T47D (cell line): ENCODE measurements around the gene LTA4H.

Source experiments
- DNase-seq, 2 experiments: peaks; one replicate each; pipeline versions ENCODE4 v3.0.0 to v3.0.0-alpha.2; 2011 to 2012; ENCODE audit warnings: low read depth in 1 of 2, low spot score in 1 of 2
- JUND ChIP-seq: IDR thresholded peaks from 2 replicates; pipeline ENCODE4 v1.6.1; 2012; ENCODE audit warnings: low read depth
- in situ Hi-C: cut with HindIII; loops from 2 replicates; pipeline ENCODE4 v1.10.0; 2016; ENCODE audit warnings: low sequenced_read_pairs, low pct_unique_long_range_greater_than_20kb

Gene LTA4H

DNA sequence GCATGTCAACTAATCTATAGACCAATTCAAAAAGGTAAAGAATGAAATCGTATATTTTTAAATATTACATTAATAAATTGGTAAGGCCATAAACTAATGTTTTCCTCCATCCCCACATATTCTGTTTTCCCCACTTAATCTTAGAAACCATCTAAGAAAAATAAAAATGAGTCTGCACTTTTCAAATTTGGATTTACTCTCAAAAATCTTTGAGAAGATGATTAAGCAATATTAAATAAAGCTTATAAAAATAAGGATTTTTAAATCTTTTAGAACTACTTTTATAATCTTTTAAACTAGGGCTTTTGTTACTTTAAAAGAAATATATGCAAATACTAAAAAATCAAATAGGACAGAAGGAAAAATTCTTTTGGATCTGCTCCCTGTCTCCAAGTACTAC, 28.7 kb downstream of the LTA4H start:
- no peak for DNase-seq
- TF ChIP-seq JUND = no peak
- in situ Hi-C loops = no loop called here

DNA sequence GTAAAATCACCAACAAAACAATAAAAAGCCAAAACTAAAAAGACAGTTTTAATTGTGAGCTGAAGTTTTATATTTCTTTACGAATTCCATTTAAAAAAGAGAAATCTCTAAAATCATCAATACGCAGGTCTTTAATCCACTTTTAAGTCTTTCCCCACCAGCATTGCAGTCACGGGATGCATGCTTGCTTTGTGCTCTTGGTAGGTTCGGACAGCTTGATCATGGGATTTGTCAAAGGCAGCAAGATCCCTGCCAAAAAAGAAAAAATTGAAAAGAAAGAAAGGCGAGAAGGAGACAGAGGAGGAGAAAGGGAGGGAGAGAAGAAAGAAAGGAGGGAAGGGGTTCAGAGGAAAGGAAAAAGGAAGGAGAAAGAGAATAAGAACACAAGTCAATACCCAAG, 34.5 kb downstream of the LTA4H start:
- DNase-seq = no peak
- in situ Hi-C loops = no loop called here
- no peak for TF ChIP-seq JUND

DNA sequence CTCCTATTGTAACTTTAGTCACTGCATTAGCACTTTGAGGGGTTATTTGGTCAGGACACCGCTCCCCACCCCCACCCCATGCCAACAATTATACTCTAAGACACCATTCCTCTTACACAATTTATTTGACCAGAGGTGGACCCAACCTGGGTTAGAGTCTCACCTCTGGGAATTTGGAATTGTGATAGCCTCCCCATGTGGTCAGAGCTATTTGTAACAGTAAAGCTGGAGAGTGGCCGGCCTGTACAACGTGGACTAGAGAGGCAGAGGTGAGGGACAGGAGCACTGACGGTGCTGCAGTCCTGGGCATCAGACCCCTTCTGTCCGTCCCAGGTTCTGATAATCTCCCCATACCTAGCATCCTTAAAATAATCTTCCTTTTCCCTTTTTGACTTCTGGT, 35.9 kb downstream of the LTA4H start:
- TF ChIP-seq JUND = no peak
- DNase-seq = no peak
- in situ Hi-C loops = no loop called here

DNA sequence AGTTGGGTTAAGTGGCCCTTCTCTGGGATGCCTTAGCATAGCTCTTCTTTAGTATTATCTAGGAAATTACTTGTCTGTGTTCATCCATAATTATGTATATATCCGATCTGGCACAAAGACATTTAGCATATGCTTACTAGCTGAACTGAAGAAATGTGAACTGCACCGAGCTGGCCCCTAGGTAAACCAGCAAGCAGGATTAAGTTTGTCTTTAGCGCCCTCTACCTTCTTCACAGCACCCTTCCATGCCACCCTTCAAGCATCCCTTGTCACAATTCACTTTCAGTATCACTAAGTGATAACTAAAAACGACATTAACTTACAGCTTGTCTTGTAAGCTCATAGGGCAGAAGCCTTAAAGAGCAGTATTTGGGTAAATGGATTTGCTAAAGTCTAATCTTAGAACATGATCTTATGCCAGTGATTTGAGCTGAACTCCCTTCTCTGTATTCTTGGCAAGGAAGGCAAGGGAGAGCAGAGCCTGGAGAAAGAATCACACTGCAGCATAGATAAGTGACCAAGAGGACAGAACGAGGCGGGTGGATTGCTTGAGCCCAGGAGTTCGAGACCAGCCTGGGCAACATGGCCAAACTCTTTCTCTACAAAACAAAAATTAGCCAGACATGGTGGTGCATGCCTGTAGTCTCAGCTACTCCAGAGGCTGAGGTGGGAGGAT, 36.6 kb downstream of the LTA4H start:
- peak; percentile 67 to 81 for DNase-seq
- no peak for TF ChIP-seq JUND
- in situ Hi-C loops = no loop called here

DNA sequence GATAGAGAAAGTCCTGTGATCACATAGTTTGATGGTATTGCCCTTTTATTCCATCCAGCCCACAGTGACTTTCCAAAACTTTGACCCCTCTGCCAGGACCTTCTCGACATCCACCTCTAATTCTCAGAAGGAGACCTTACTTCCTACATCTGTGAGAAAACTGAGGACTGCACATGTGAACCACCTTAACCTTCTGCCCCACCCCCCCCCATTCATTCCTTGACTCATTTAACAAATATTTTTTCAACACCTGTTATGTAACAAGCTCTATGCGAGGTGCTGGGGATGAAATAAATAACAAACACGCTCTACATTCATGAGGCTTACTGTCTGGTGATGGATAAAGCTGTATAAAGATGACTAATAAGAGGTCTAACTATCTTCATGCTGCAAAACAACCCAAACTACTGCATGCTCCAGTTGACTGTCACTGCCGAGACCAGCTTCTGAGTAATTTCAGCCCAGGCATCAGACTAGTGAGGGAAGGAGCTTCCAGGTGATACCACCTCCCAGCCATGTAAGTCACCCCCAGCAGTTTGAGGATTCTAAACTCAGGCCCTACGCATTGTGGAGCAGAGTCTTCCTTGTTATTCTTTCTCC, 37.4 kb downstream of the LTA4H start:
- no peak for DNase-seq
- in situ Hi-C loops = no loop called here
- TF ChIP-seq JUND = no peak

DNA sequence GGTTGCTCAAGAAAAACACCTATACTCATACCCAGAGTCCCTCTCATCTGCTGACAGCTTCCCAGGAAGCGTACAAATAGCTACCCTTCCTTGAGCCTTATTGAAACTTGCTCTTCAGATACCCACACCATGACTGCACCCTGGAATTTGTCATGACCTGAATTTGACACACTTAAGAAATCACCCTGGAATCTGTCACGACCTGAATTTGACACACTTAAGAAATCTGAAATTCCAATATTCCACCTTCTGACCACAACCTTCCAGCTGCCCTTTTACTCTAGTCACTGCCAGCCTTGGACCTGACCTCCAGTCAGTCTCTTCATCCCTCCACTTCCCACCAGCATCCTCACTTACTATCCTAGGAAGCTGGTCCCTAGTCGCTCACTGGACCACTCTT, 38.1 kb downstream of the LTA4H start:
- no peak for DNase-seq
- in situ Hi-C loops = no loop called here

DNA sequence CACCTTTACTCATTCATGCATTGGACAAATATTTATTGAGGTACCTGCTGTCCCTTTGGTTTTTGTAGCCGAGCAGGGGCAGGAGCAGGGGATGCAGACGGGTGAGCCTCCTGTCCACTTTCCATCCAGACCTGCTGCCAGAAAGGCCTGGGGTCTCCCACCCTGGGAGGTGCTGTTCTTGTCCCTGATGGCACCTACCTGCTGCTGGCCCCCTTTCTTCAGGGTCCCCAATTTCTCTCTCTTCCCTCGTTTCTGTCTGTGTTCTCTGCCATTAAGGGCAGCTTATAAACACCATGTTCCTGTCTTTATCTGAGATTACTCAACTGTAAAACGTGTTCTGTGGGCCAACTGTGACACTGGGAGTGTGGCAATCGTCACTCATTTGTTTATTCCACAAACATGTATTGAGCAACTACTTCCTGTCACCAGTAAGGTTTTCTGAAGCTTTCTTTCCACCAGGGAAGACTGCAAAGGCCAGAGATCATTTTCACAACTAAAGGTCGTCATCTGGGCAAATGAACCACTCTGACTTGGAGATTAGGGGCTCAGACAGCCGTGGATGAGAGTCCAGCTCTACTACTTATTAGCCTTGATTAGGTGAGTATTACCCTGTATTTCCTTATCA, 39.2 kb downstream of the LTA4H start, which contains the start of gene HAL:
Gene HAL, minus strand, starts transcription at position 311 of the 625 bp plus-strand sequence. CDS start 434 bp downstream, outside the sequence.
- in situ Hi-C loops = no loop called here
- peak in 1 of 2 experiments; percentile 68 for DNase-seq
- no peak for TF ChIP-seq JUND

More for the DNA sequence above, 38.1 kb downstream of the LTA4H start:
- no peak for TF ChIP-seq JUND

DNA sequence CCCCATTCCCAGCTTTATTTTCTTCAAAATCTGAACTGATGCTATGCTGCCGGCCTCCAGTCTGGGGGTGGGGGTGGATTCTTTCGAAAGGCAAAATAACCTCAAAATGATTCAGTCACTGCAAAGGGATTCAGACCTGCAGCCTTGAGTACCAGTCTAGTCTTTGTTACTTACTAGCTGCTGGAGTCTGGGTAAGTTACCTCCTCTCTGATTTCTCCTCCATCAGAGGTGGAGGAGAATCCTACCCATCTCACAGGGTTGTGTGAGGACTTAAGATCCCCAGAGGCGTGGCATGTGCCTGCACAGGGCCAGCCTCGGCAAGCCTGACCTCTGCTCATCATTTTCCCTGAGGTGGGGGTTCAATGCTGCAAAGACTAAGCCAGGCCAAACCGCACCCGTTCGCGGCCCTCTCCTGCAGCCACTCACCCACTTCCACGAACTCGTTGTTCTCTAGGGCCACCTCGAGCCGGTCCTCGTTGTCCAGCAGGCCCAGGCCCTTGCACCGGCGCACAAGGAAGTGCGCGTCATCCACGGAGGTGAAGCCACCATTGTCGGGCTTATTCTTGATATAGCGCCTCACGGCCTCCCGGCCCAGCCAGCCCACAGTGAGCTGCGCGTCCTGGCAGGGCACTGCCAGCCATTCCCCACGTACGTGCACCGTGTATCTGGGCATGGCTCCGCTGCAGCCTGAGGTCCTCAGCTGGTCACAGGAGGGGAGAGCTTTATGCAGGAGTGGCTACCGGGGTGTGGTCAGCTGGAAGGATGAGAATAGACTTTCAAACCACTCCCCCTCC, 40.0 kb downstream of the LTA4H start:
- no peak for DNase-seq
- TF ChIP-seq JUND = no peak
- in situ Hi-C loops = no loop called here

DNA sequence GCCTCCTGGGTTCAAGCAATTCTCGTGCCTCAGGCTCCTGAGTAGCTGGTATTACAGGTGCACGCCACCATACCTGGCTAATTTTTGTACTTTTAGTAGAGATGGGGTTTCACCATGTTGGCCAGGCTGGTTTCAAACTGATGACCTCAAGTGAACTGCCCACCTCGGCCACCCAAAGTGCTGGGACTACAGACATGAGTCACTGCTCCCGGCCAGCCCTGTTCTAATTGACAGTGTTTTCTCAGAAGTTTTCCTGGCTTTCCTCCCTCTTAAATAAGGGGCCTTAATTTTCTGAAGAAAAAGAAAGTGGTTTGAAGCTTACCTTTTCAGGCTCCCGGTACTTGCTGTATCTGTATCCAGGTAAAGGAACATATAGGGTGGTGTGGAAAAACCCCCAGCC, 40.9 kb downstream of the LTA4H start:
- in situ Hi-C loops = no loop called here
- no peak for TF ChIP-seq JUND
- no peak for DNase-seq

DNA sequence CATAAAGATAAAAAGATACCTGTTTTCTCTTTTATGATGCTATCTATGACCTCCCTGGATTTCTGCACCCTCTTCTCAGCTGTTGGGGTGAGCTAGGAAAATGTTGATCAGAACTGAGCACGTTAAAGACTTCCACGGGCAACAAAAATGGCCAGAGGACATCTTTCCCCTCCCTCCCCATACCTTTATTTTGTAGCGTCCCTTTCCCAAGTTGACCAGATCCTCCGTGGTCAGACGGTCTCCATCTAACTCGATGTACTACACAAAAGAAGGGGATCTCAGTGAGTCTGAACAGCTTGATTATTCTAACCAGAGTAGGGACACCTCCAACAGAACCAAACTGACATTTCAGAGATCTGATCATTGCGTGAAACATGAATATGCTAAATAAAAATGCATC, 41.5 kb downstream of the LTA4H start:
- no peak for TF ChIP-seq JUND
- in situ Hi-C loops = no loop called here
- no peak for DNase-seq

DNA sequence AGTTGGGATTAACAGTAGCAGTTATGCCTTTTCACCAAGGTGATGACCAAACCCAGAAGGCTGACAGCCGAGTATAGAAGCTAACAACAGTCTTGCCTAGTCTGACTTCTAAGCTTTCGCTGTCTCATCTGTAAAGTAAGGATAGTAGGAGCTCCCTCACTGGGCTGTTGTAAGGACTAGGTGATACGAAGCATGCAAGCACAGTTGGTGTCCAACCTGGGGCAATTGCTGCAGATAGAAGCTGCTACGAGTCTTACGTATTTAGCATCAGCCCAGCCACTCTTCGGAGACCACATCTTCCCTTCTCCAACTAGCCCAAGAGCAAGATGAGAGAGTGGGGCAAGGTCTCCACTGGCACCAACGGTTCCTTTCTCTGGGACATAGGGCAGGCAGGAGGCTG, 45.3 kb downstream of the LTA4H start:
- TF ChIP-seq JUND = no peak
- no peak for DNase-seq
- in situ Hi-C loops = no loop called here

DNA sequence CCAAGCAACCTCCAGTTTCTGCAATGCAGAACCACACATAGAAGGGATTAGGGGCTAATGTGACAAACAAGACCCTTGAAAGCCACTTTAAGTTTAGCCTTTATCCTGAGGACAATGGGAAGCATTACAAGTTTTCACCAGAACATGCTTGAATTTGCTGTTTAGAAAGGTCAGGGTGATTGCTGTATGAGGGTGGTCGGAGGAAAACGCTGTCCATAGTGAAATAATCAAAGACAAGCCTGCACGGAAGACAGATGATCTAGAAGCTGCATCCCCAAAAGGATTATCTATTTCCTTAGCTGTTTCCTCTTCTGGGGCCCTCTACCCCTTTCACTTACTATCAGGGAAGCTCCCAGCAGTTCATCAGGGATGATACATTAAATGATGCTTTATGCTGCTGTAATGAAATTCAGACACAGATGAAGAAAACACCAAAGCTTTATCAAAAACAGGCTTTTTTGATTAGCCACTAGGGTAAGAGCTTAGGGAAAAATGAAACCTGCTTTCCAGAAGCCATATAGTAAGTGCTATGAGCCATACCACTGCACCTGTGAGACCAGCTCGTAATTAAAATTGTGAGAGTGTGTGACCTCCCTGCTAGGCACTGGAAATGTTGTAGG, 45.8 kb downstream of the LTA4H start:
- in situ Hi-C loops = no loop called here
- no peak for TF ChIP-seq JUND

More for the DNA sequence above, 45.8 kb downstream of the LTA4H start:
- DNase-seq = no peak
